Measurements from ENCODE around the gene KLHL24.

GRCh38 chr3:183594636-183595035, 40.8 kb upstream of the KLHL24 start:
- TF ChIP-seq CTCF (IDR thresholded peaks at IDR 0.05) (no peak), ZFX (IDR thresholded peaks at IDR 0.05; ENCODE audit: borderline replicate concordance) (no peak)
